CD4-positive, alpha-beta T cell treated with Interleukin-21 for 1 hour (primary cell): ENCODE measurements around the gene ERC2.

Experiments
- DNase-seq: peaks from one replicate; pipeline ENCODE4 v3.0.0-alpha.2; 2020

ERC2 gene

DNA sequence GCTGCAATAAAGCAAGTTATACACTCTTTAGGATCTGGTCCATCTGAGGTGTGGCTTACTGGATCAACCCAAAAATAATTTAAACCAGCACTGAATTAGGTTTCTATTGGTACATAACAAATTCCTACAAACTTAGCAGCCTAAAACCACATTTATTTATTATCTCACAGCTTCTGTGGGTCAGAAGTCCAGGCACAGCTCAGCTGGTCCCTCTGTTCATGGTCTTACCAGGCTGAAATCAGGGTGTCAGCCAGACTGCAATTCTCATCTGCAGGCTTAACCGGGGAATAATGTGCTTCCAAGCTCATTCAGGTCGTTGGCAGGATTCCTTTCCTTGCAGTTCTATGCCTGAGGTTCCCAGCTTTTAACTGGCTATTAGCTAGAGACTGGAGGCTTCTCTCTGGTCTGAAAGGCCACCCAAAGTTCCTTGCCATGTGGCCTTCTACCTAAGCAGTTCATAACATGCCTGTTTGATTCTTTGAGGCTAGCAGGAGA lies 503.7 kb downstream of the ERC2 start:
- no peak for DNase-seq

GRCh38 chr3:55963601-55964000 lies 504.7 kb downstream of the ERC2 start:
- DNase-seq: no peak

DNA sequence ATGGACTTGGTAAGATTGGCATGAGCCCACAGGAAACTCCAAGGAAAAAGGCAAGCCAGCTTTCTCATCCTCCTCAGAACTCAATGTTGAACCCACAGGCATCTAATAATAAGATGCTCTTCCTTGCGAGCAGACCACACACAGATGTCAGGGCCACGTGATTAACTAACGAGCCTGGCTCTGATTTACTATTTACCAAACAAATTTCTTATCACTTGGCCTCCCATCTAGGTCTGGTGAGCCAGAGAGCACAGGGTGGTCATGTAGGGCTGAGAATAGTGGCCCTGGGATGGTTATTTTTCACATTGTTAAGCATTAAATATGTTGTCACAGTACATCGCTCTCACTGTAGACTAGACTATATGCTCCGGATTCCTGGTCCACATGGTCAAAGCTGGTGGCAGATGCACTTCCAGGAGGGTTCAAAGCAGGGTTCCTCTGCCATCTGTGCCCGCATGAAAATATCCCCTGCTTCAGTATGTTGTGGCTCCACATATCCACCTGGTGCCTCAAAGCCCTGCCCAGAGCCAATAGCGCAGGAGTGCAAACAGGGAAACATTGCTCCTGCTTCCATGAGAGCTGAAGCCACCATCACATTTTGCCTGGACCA lies 508.7 kb downstream of the ERC2 start:
- DNase-seq: no peak

- no peak for DNase-seq
Measured at GRCh38 chr3:55958605-55959004, 509.7 kb downstream of the ERC2 start.

DNA sequence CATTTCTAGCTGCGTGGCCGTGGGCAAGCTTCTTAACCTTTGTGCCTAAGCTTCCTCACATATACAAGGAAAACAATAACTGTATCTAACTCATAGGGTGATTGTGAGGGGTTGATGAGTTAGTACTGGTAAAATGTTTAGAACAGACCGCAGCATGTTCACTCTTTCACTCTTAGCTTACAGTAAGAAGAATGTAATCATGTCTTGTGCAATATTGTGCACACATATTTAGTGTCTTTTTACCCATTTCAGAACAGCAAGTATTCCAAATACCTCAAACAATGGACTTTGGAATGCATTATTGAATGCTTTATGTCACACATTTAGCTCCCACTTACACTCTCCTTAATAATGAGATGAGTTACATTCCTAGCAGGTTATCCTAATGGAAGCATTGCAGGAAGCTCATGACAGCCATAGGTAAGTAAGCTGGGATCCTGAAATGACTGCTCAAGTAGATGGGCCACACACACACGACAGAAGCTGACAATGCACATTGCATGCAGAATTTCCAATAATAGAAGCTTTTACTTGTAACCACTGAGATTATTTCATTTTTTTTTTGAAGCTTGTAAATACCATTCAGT lies 512.3 kb downstream of the ERC2 start:
- no peak for DNase-seq

DNA sequence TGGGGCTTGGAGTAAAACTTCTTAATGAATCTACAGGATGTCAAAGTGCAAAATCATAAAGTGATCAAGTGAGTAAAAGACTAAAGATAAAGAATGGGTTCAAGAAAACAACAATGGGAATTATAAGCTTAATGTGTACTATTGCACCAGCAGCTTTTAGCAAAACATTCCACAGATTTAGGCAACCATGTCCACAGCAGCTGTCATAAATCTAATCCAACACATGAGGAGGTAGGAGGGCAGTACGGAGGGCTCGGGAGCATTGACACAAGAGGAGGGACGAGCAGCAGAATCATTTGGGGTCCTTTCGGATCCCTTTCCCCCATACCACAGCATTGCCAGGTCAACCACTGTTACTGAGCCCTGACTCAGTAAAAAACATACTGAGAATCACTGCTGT lies 516.9 kb downstream of the ERC2 start:
- DNase-seq: no peak

DNA sequence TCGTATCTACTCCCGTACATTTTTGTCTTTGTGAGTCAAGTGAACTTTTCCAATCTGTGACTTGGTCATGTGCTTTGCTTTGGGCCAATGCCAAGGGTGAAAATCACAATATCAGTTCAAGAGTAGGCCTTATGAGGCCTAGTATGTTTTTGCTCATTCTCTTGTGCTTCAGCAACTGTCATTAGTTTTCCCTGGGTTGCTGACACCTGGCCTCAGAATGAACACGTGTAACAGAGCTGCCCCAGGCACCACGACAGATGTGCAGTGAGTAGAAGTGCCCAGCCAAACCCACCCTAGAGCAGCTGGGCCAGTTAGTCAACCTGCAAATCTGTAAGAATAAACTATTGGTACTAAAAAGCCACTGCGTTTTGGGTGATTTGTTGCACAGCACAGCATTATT lies 520.9 kb downstream of the ERC2 start:
- DNase-seq: no peak

- DNase-seq: no peak
Measured at GRCh38 chr3:55946574-55947160, 521.6 kb downstream of the ERC2 start.

DNA sequence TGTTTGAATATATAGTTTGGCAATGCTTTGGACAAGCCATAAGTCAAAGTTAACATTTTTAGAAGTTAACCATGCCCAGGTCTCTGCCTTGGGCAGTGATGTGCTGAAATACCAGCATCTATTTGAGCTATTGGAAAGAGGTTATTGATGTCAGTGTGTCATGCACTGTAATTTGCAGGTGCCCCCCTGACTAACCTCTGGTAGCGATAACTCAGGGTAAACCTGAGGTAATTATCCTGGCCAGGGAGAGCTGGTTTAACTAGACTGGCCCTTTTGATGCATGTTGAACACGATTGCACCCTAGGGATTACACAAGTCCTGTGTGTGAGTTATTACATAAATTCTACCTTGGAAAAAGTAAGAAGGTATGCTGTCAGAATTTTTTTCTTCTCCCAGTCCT lies 525.4 kb downstream of the ERC2 start:
- DNase-seq: no peak

DNA sequence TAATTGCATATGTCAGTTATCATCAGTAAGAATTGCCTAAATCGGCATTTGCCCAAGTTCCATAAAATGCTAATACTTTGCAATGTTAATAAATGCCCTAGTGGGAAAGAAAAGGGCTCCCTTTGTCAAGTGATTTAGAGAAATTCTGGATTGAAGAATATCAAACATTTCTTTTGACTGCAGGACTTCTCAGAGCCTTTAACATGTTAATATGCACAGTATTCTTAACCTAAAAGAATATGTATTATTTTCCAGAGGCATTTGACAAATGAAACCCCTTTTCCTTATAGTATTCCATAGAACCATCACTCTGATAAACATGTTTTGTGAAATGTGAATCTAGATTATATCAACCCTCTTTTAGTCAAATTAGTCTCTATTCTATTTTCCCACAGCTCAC lies 529.0 kb downstream of the ERC2 start:
- DNase-seq: no peak

- no peak for DNase-seq
Measured at GRCh38 chr3:55937301-55937700, 531.0 kb downstream of the ERC2 start.

DNA sequence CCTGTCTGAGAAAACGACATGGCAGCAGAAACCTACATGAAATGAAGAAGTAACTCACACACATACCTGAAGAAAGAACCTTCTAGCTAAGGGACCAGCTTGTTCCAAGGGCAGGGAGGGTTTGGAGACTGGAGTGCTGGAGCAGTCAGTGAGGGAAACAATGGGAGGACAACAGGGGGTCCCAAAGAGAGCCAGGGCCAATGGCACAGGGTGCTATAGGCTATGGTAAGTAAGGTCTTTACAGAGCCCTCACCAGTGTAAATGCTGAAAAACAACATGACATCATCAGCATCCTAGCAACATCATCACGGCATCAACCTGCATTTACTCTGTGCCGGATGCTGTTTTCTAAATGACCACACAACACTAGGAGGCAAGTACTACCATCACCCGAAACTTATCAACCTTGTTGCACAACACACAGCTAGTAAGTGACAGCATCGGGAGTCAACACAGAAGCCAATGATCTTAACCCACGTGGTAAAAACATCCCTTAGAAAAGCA lies 531.7 kb downstream of the ERC2 start:
- no peak for DNase-seq

DNA sequence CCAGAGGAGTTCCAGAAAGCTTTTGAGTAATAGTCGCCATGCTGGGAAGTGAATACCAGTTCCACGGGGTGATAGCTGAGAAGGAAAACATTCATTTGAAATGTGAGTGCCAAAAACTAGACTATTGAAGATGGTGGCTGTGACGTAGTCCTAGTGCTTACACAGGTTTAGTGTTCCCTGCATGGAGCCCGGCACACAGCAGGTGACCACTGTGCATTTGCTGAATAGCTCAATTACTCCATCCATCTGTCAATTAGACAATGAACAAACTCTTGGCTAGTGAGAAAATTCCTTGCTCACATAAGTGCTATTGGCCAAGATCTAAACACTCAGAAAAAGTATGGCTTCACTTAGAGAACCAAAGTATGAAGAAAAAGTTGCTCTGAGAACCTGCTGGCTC lies 533.0 kb downstream of the ERC2 start:
- no peak for DNase-seq

- no peak for DNase-seq
Measured at GRCh38 chr3:55934771-55935170, 533.5 kb downstream of the ERC2 start.

DNA sequence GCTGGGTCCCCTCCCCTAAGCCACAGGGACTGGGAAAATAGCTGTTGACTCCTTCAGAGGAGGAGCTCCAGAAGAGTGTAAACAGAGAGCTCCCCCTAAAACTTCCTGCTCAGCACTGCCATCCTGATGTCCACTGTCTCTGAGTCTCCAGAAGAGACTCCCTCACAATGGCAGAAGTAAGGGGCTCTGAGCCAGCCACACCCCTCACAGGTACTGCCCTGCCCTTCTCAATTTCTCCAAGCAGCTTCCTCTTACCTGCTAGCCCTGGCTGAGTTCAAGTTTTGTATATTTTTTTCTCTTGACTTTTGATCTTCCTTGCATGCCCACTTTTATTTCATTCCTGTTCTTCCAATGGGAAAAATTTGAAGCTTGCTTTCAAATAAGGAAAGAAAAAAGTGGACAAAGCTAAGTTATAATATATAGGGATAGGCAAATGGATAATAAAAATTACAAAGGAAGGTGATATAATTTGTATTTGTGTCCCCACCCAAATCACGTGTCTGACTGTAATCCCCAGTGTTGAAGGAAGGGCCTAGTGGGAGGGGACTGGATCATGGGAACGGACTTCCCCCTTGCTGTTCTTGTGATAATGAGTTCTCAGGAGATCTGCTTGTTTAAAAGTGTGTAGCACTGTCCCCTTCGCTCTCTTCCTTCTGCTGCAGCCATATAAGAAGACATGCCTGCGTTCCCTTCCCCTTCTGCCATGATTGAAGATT lies 539.0 kb downstream of the ERC2 start:
- DNase-seq: no peak

GRCh38 chr3:55923626-55924025 lies 544.6 kb downstream of the ERC2 start:
- no peak for DNase-seq

DNA sequence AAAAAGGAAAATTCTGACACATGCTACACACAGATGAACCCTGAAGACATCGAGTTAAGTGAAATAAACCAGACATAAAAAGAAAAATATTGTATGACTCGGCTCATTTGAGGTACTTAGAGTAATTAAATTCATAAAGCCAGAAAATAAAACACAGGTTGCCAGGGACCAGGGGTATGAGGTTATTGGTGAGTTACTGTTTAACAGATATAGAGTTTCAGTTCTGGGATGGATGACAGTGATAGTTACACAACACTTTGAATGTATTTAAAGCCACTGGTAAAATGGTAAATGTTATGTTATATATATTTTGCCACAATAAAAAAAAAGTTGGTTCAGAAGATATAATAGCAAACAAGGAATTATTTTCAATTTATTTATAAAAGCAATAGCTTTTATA lies 545.1 kb downstream of the ERC2 start:
- DNase-seq: no peak

- no peak for DNase-seq
Measured at GRCh38 chr3:55912880-55913279, 555.4 kb downstream of the ERC2 start.

DNA sequence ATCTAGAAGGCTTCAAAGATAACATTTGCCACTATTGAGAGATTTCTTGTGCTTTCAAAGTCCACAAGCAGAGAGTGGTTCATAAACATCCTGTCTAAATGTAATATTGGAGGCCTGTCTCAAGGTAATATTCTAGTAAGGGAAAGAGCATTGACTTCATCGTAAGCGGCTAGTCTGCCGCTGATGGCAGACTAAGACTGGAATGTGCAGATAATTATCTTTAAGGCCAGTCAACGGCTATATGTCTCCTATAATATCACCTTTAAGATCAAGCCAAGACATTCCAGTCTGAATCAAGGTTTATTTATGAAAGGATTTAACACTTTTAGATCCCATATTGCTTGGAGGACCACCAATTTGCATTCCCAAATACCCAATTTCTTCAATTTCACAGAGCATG lies 557.0 kb downstream of the ERC2 start:
- DNase-seq: no peak

DNA sequence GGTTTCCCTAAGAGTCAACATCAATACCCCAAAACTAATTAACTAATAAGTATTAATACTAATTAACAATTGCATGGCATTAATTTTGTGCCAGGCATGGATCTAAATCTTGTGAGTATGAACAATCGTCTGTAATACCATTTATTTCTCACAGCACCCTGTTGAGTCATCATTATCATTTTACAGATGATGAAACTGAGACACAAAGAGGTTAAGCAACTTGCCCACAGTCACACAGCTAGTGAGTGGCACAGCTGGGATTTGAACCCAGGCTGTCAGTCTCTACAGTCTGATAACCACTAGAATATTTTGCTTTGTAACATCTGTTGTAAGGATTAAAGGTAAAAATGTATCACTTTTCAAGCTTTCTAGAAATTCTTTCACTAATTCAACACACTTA lies 557.7 kb downstream of the ERC2 start:
- DNase-seq: no peak

DNA sequence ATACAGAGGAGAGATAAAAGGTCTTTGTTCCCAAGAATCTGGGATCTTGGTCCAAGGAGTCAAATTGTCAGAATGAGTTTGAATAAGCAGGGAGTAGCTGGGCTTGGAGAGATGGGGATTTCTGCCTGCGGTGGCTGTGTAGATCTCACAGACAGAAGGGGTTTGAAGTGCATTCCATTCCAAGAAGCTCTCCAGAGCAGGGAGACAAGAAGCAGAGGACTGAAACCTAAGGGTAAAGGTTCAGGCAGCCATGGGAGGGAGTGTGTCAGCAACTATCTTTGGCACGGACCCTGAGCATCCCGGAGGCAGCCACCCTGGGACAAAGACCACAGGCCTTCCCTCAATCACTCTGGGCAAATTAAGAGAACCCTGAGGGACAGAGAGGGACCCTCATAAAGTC lies 558.9 kb downstream of the ERC2 start:
- DNase-seq: no peak

- DNase-seq: no peak
Measured at GRCh38 chr3:55907616-55908015, 560.7 kb downstream of the ERC2 start.

DNA sequence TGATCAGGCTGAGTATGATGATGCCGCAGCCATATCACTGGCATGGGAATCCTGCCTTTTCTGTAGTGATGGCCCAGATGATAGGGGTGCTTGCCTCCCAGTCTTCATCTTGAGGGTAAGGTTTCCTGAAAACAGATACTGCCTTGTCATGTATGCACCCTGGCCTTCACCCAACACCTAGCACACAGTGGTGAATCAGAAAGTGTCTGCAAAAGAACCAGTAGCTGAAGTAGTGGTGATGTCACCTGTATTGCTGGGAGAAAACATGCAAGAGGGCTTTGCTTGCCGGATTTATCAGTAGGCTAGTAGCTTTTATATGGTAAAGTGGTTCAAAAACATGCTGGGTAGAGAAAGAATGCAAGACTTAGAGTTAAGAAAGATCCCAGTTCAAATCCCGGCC lies 561.4 kb downstream of the ERC2 start:
- DNase-seq: no peak

DNA sequence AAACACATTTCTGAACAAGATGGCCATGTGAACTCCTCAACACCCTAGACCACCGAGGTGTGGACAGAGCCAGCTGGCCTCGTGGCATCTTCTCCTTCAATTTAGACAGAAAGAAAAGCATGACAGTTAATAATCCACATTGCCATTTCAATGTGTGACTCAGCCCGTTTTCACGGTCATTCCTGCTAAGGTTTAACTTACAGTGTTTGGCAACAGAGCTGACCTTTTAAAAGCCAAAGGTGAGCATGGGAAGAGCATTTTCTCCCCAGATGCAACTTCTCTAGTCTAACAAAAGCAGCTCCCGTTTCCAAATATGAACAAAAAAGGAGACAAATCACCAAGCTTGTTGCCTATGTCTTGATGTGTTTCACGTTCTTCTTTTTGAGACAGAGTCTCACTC lies 563.6 kb downstream of the ERC2 start:
- DNase-seq: no peak
